Measurements from ENCODE around the gene TTLL11.

TTLL11 gene

GRCh38 chr9:121929893-121930875 lies 162.9 kb downstream of the TTLL11 start:
- Mint-ChIP-seq H3K27ac (no peak overlapping the region), H3K4me1 (no peaks in the 10 kb centered on the region), H3K9me3 (no peaks in the 10 kb centered on the region), H3K36me3 (peaks cover 7% of the 10 kb centered on the region), H3K4me3 (no peak overlapping the region), H3K27me3 (no peaks in the 10 kb centered on the region)
- no peak for ATAC-seq

- no peak overlapping the region for H3K27ac Mint-ChIP-seq
- no peaks in the 10 kb centered on the region for H3K27me3 Mint-ChIP-seq
- H3K9me3 Mint-ChIP-seq, result no peaks in the 10 kb centered on the region
- no peaks in the 10 kb centered on the region for H3K36me3 Mint-ChIP-seq
- no peak for ATAC-seq
- no peaks in the 10 kb centered on the region for H3K4me1 Mint-ChIP-seq
- H3K4me3 Mint-ChIP-seq, result no peak overlapping the region
Observed at GRCh38 chr9:121927636-121928035, 165.5 kb downstream of the TTLL11 start.

GRCh38 chr9:121927081-121927480 lies 166.0 kb downstream of the TTLL11 start:
- no peak for ATAC-seq
- Mint-ChIP-seq H3K4me3 (no peak overlapping the region), H3K4me1 (no peaks in the 10 kb centered on the region), H3K27ac (no peak overlapping the region), H3K36me3 (no peaks in the 10 kb centered on the region), H3K27me3 (no peaks in the 10 kb centered on the region), H3K9me3 (no peaks in the 10 kb centered on the region)

- H3K36me3 Mint-ChIP-seq, result no peaks in the 10 kb centered on the region
- H3K4me1 Mint-ChIP-seq, result peaks cover 2% of the 10 kb centered on the region
- no peaks in the 10 kb centered on the region for H3K9me3 Mint-ChIP-seq
- no peaks in the 10 kb centered on the region for H3K27me3 Mint-ChIP-seq
- no peak overlapping the region for H3K27ac Mint-ChIP-seq
- H3K4me3 Mint-ChIP-seq, result no peak overlapping the region
- ATAC-seq, result no peak
Observed at GRCh38 chr9:121926351-121926801, 166.7 kb downstream of the TTLL11 start.

GRCh38 chr9:121925935-121926334 lies 167.2 kb downstream of the TTLL11 start:
- H3K27me3 Mint-ChIP-seq, result no peaks in the 10 kb centered on the region
- H3K36me3 Mint-ChIP-seq, result no peaks in the 10 kb centered on the region
- H3K4me1 Mint-ChIP-seq, result peaks cover 6% of the 10 kb centered on the region
- H3K27ac Mint-ChIP-seq, result no peak overlapping the region
- H3K4me3 Mint-ChIP-seq, result no peak overlapping the region
- H3K9me3 Mint-ChIP-seq, result no peaks in the 10 kb centered on the region
- no peak for ATAC-seq

GRCh38 chr9:121924700-121925099 lies 168.4 kb downstream of the TTLL11 start:
- Mint-ChIP-seq H3K27ac (no peak overlapping the region), H3K4me3 (no peak overlapping the region), H3K4me1 (peaks cover 12% of the 10 kb centered on the region), H3K27me3 (no peaks in the 10 kb centered on the region), H3K9me3 (no peaks in the 10 kb centered on the region), H3K36me3 (no peaks in the 10 kb centered on the region)
- ATAC-seq, result no peak

- Mint-ChIP-seq H3K4me3 (no peak overlapping the region), H3K9me3 (no peaks in the 10 kb centered on the region), H3K36me3 (no peaks in the 10 kb centered on the region), H3K27me3 (no peaks in the 10 kb centered on the region), H3K4me1 (peaks cover 12% of the 10 kb centered on the region), H3K27ac (no peak overlapping the region)
- no peak for ATAC-seq
Observed at GRCh38 chr9:121921444-121921843, 171.7 kb downstream of the TTLL11 start.

GRCh38 chr9:121917375-121918335 lies 175.5 kb downstream of the TTLL11 start:
- ATAC-seq, result no peak
- peaks cover 12% of the 10 kb centered on the region for H3K4me1 Mint-ChIP-seq
- H3K9me3 Mint-ChIP-seq, result no peaks in the 10 kb centered on the region
- H3K36me3 Mint-ChIP-seq, result no peaks in the 10 kb centered on the region
- H3K4me3 Mint-ChIP-seq, result no peak overlapping the region
- H3K27ac Mint-ChIP-seq, result no peak overlapping the region
- H3K27me3 Mint-ChIP-seq, result no peaks in the 10 kb centered on the region

- H3K4me3 Mint-ChIP-seq, result no peak overlapping the region
- H3K27ac Mint-ChIP-seq, result no peak overlapping the region
- ATAC-seq, result no peak
- no peaks in the 10 kb centered on the region for H3K4me1 Mint-ChIP-seq
- H3K36me3 Mint-ChIP-seq, result no peaks in the 10 kb centered on the region
- no peaks in the 10 kb centered on the region for H3K9me3 Mint-ChIP-seq
- H3K27me3 Mint-ChIP-seq, result no peaks in the 10 kb centered on the region
Observed at GRCh38 chr9:121915304-121915625, 177.8 kb downstream of the TTLL11 start.

GRCh38 chr9:121914604-121915303 lies 178.4 kb downstream of the TTLL11 start:
- ATAC-seq, result no peak

GRCh38 chr9:121914017-121914595 lies 179.0 kb downstream of the TTLL11 start:
- H3K27ac Mint-ChIP-seq, result no peak overlapping the region
- no peaks in the 10 kb centered on the region for H3K9me3 Mint-ChIP-seq
- no peak overlapping the region for H3K4me3 Mint-ChIP-seq
- no peaks in the 10 kb centered on the region for H3K4me1 Mint-ChIP-seq
- H3K36me3 Mint-ChIP-seq, result peaks cover under 1% of the 10 kb centered on the region
- ATAC-seq, result no peak
- no peaks in the 10 kb centered on the region for H3K27me3 Mint-ChIP-seq

More at GRCh38 chr9:121914604-121915303, 178.4 kb downstream of the TTLL11 start:
- H3K27me3 Mint-ChIP-seq, result no peaks in the 10 kb centered on the region
- H3K27ac Mint-ChIP-seq, result no peak overlapping the region
- no peaks in the 10 kb centered on the region for H3K9me3 Mint-ChIP-seq
- no peaks in the 10 kb centered on the region for H3K36me3 Mint-ChIP-seq
- no peaks in the 10 kb centered on the region for H3K4me1 Mint-ChIP-seq
- no peak overlapping the region for H3K4me3 Mint-ChIP-seq

- no peaks in the 10 kb centered on the region for H3K4me1 Mint-ChIP-seq
- H3K4me3 Mint-ChIP-seq, result no peak overlapping the region
- no peak overlapping the region for H3K27ac Mint-ChIP-seq
- H3K9me3 Mint-ChIP-seq, result peaks cover 2% of the 10 kb centered on the region
- H3K36me3 Mint-ChIP-seq, result peaks cover 6% of the 10 kb centered on the region
- no peaks in the 10 kb centered on the region for H3K27me3 Mint-ChIP-seq
- no peak for ATAC-seq
Observed at GRCh38 chr9:121912812-121913627, 180.1 kb downstream of the TTLL11 start.

- no peak overlapping the region for H3K27ac Mint-ChIP-seq
- H3K27me3 Mint-ChIP-seq, result no peaks in the 10 kb centered on the region
- ATAC-seq, result no peak
- peaks cover 2% of the 10 kb centered on the region for H3K9me3 Mint-ChIP-seq
- H3K36me3 Mint-ChIP-seq, result peaks cover 6% of the 10 kb centered on the region
- H3K4me3 Mint-ChIP-seq, result no peak overlapping the region
- no peaks in the 10 kb centered on the region for H3K4me1 Mint-ChIP-seq
Observed at GRCh38 chr9:121910491-121911040, 182.5 kb downstream of the TTLL11 start.

GRCh38 chr9:121909111-121909510 lies 184.0 kb downstream of the TTLL11 start:
- no peak for ATAC-seq
- Mint-ChIP-seq H3K4me3 (no peak overlapping the region), H3K36me3 (peaks cover 6% of the 10 kb centered on the region), H3K27me3 (no peaks in the 10 kb centered on the region), H3K4me1 (no peaks in the 10 kb centered on the region), H3K9me3 (peaks cover 2% of the 10 kb centered on the region), H3K27ac (no peak overlapping the region)
